NCI-H1694 (cell line): Measurements from ENCODE around the gene STARD13.
"Not testable (repeated sequence)": the region's sequence is repeated elsewhere in the genome, so short reads cannot be mapped to it uniquely, and the experiment has no call there.

Source experiments
- DNase-seq: peaks from one replicate; lab custom pipeline; 2025; lab: John Stamatoyannopoulos, UW

Gene STARD13

DNA sequence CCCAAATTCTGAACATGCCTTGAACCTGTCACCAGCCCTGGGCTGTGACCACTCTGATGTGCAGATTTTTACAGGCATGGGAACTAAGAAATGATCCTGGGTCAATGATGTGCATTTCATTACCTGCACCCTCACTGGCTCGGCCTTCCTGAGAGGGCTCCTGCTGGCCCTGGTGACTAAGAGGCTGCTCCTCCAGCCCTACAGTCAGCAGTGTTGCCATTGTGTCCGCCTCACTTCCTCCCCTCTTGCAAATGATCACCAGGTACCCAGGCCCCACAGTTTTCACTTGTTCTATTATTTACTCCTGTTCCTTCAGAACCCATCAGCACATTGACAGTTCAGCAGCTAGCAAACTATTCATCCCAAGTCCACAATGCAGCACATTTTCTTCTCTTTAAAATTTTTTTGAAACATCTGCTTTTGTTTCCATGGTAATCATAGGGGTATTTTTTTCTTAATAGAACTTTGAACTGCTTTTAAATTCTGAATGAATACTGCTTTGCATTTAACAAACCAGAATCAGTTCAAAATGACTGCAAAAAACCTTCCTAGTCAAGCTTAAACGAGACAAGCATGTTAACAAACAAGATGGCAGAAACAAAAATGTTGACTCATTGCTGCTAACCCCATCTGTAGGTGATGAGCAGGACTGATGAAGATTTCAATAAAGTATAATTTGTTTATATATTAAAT, 29.3 kb downstream of the STARD13 start:
- no peak for DNase-seq

DNA sequence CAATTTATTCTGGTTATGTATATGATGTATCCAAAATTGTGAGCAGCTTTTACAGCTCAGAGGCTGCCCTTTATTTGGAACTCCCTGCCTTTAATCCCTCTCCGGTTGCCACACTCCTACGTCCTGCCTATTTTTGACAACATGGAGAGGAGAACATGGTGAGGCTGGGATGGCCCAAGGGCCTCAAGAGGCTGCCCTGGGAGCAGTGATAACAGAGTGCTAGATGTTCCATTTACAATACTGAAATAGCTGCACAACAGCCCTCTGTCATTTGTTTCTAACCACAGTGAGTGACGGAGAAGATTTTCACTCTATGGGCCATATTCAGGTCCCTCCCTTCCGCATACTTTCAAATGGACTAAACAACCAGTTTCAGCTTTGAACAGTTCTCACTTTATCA, 33.4 kb downstream of the STARD13 start:
- DNase-seq, result no peak

DNA sequence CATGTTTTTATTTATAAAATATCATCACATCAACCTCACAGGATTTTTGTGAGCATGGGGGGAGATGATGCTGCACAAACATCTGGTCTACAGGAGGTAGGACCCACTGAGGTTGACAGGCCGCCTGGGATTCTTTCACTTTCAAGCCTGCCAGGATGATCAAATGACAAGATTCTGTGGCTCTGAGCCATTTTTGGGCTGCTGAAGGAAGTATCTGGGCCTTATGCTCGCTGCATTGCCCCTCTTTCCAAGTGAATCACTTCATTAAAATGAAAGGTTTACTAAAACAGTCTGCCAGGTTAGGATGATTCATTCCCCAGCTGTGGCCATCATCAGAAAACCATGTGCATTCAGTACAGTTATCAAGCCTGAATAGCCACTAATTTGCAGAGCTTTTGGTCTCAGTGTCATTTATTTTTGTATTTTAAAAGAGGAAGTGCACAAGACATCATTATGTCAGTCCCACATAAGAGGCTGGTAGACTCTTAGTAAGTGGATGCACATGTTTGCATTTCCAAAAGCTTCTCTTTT, 34.4 kb downstream of the STARD13 start:
- peak; percentile 94 for DNase-seq

DNA sequence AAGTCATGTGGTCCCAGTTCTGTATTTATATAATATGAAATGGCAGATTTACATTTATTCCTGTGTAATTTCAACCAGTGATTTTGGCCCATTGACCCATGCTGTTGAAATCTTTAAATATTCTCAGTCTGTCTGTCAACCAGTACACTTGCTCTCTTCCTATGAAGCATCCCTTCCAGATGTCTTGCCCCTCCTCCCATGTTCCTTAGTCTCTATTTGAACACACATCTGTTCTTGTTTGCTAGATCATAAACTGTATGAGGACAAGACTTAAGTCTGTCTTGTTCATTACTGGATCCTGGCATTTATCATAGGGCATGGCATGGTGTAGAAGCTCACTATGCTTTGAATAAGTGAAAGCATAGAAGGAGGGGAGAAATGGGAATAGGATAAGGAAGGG, 34.9 kb downstream of the STARD13 start:
- DNase-seq, result no peak

DNA sequence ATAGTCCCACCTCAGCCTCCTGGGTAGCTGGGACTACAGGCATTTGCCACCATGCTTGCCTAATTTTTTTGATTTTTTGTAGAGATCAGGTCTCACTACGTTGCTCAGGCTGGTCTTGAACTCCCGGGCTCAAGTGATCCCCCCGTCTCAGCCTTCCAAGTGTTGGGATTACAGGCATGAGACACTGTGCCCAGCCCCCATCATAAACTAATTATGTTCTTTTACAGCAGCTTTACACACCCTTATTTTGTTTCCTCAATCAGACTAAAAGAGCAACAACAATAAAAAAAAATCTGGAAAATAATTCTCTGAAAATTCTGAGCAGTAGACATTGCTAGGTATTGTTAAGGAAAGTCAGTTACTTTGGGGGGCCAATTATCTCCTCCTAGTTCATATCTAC, 35.7 kb downstream of the STARD13 start:
- DNase-seq, result no peak

DNA sequence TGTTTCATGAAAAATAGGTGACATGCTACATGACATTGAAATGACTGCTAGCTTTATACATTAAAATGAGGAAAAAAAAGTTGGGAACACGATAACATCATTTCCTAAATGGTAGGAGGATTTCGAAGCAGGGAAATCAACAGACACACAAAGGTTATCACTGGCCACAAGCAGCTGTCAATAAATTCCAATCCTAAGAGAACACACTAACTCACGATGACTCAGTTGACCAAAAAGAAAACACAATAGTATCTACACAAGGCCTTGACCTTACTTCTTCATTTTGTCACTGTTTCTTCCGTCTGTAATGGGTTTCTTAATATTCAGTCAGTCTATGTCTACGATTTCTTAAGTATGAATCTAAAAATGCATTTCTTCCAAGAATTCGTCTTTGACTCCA, 36.5 kb downstream of the STARD13 start:
- DNase-seq, result no peak

DNA sequence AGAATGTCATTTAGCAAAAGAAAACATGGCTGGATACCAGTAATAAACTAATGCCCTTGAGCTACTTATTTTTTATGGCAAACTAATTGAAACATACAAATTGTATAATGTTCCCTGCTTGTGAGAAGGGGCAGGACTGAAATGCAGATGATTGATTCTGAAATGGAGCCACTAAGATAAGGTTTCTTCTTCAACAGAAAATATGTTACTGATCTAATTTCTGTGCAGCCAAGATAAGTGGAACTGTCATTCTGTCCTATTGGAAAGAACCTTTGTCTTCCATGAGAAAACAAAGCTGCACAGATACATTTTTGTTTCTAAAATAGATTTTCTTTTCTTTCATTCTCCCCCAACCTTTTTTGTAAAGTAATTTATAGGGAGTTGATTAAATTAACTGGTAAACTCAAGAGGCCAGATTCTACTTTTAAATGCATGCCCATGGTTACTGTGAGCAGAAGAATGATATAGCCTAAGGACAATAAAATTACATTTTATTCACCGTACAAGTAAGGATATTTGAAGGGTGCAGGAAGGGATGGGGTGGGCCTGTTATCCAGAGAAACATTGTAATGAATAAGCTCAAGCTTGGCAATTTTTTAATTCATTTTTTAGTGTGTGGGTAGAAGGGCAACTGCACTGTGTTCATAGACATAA, 39.9 kb downstream of the STARD13 start:
- no peak for DNase-seq

DNA sequence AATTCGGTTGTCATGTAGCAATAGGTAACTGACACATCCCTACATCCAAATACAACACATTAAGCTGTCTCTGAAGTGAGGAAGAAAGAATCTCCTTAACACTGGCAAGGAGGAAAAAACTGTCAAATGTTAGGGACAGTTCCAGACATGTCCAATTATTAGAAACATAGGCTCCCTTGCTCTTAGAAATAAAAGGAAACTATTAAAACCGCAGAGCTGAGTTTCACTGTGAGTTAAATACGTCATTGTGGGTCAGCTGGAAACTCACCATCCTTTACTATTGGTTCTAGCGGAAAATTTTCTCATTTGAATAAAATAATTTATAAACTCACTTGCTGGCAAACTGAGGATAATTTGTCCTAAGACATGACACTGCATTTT, 40.7 kb downstream of the STARD13 start:
- no peak for DNase-seq

DNA sequence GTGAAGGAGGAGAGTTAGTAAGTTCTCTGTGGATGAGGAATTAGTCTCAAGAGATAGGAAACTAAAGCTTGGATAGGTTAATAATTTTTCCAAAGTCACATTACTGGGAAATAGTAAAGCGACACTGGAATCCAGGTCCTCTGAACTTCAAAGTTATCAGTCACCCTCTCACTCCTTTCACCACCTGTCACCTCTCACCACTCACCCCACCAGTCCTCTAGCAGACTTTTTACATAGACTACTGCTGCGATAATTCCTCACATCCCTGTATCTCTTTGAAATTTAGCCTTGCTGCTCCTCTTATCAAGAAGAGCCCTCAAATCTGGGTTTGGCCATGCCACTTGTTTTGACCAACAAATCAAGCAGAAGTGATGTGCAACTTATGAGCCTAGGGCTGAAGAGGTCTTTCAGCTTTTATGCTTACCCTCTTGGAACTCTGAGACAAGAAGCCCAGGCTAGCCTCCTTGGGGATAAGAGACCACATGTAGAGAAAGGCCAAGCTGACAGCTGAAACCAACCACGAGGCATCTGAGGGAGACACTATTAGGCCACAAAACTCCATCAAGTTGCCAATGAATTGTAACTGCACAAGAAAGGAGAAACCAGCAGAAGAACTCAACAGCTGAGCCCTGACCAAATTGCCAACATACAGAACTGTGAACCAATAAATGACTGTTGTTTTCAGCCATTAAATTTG, 41.2 kb downstream of the STARD13 start:
- no peak for DNase-seq

DNA sequence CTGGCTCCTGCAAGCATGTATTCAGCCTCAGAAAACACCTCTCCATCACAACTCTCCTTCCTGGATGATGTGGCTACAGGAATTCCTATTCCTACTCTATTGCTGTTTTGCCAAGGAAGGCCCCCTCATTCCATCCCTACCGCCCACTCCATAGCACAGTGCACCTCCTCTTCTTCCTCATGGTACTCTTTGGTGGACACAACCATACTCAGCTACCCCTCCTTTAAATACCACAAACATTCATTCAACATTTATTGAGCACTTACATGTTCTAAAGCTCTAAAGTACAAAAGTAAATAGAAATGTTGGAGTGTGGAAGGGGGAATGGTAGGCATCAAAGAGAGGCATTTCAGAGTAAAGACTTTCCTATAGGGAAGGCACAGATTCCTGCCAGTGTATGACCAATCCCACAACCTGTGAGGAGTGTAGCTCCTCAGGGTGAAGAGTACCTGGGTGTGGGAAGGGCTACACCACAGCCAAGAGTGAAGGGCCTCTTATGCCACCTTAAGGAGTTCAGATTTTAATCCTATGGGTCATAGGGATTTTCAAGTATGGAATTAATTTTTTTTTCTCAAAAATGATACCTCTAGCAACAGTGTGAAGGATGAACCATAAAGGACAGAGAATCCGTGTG, 42.5 kb downstream of the STARD13 start:
- DNase-seq, result no peak

DNA sequence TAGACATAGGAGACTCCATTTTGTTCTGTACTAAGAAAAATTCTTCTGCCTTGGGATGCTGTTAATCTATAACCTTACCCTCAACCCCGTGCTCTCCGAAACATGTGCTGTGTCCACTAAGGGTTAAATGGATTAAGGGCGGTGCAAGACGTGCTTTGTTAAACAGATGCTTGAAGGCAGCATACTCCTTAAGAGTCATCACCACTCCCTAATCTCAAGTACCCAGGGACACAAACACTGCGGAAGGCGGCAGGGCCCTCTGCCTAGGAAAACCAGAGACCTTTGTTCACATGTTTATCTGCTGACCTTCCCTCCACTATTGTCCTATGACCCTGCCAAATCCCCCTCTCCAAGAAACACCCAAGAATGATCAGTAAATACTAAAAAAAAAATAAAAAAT, 43.2 kb downstream of the STARD13 start:
- DNase-seq, result not testable (repeated sequence)

DNA sequence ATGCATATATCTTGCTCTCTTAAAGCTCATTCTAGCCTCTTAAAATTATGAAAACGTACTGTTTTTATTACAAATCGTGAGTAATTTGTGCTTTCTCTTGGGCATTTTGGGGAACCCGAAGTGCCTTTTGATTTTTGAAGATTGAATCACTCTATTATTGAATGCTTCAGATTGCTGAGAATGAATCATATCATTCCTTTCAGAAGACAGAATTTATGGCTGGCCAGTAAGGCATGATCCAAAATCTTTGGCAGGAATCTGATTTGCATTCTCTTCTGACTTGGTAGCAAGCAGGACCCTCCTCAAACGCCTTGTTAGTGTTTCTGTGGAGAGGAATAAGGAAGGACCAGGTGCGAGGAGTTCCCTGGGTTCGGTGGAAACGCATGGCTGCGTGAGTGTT, 49.5 kb downstream of the STARD13 start:
- DNase-seq, result no peak

DNA sequence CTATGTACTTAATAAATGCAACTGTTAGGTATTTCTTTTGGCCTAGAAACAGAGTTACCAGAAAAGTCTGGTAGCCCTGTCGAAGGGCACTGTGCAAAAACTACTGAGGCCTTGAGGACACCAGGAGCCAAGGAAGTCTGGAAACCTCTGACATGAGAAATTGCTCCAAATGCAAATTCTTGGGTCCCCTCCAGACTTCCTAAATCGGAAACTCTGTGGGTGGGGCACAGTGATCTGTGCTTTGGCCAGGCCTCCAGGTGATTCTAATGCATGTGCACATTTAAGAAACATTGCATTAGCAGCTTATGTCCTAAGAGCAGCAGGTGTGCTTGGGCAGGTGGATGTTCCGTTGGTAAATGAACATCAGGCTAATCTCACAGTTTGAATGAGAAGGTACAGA, 50.0 kb downstream of the STARD13 start:
- DNase-seq, result no peak

DNA sequence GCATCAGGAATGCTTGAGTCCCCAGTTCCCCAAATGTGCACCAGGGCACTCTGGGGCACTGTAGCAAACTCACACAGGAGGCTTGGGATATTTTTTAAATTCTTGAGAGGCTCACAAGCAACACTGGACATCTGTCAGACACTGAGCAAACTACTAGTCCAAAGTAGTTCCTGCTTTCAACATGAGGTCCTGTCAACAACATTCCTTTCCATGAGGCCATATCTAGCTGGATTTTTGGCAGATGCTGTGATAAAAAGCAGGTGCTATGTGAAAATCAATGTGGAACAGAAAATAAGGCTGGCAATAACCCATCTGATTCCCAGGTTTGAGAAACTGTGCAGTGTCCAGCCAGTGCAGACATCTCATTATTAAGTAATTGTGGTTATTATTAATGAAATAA, 50.5 kb downstream of the STARD13 start:
- no peak for DNase-seq

DNA sequence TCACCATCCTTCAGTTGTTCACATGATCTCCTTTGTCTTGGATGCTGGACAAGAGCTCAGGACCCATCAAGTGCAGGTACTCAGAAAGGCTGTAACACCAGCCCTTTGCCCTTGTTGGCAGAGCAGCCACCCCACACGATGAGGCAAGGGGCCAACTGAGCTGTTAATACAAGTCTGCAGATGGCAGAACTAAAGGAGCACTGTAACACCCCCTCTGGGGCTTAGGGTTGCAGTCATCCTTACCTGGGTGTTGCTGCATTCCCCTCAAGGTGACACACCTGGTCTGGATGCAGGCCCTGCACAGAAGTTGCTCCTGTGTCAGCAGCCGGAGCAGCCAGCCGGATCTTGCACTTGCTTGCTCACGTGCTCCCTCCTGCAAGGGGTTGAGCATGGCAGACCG, 52.0 kb downstream of the STARD13 start:
- DNase-seq, result no peak

DNA sequence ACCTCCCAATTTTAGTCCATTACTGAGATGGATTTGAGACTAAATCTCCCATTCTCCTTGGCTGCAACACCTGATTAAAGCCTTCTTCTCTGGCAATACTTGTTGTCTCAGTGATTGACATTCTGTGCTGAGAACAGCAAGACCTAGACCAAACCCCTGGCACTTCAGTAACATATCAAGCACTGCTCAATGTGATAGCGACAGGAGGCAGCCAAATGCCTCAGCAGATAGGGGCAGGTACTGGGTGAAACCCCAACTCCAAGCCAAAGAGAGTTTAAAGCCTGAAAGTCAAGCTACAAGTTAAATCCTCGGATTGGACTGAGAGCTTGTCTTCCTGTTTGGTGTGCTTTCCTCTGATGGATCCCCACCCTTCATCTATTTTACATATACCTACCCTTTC, 52.7 kb downstream of the STARD13 start:
- DNase-seq, result no peak

DNA sequence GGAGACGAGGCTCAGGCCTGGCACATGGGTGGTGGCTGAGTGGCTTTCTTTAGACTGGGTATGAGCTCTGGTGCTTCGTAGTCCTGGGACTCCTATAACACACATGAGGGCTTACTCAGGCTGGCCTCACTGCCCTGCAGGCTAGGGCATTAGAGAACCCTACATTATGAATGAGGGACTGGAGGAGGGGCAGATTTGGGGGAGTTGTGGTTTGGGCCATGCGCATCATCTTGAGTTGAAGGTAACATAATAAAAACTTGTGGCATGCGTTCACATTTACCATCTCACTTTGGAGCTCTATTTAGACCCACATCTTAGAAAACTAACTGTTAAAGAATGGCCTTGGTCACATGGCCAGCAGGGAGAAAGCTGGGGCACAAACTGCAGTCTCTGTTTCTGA, 54.2 kb downstream of the STARD13 start:
- no peak for DNase-seq

DNA sequence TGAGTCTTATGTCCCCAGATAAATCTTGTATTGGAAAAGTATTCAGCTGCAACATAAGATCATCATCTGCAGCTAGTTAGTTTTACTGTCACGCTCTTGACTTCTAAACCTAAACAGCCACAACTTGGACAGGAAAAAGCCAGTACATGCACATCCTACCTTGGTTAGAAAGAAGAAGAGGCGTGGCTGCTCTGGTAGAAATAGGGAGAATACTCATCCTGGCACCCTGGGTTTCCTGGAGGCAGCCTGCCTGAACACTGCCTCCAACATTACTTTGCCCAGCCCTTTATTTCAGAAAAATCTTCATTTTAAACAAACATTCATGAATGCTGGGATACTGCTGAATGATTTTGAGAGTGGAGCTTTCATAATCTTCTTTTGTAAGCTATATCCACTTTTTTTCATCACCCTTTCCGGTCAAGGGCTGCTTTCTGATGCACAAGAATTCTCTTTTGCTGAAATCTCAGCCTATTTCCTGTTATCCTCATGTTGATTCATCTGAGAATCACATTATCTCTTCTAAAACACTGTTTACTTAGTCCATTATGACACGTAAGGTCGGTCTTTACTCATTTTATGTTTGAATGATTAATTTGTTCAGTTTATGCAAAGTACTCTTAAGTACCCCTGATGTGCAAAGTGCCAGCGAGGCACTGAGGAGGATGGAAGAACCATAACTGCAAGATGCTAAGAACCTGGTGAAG, 55.2 kb downstream of the STARD13 start:
- no peak for DNase-seq

DNA sequence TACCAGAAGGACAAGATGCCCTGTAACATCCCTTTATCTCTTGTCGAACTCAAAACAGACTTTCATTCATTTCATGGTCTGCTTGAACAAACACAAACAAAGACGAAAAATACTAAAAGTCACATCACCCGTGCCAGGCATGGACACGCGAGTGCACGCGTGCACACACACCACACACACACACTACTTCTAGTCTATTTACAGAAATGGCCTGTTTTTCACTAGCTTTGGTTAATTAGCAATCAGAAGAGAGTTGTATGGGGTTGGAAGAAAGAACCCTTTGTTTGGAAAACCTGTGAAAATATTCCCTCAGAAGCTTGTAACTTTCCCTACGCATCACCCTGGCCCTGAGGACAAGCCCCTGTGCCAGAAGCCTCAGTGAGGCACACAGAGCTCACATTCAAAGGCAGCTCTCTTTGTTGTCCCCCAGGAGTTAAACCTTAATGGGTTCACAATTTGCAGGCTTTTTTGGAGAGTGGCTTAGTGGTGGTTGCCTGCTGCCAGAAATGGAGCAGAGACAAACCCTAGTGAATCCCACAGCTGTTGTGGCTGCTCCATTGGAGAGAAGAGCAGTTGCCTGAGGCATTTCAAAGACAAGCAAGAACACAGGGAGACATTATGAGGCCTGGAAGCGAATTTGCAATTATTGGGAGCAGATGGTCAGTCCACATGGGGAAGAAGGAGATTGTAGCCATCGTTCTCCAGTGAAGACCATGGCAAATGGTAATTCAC, 55.9 kb downstream of the STARD13 start:
- DNase-seq, result no peak

DNA sequence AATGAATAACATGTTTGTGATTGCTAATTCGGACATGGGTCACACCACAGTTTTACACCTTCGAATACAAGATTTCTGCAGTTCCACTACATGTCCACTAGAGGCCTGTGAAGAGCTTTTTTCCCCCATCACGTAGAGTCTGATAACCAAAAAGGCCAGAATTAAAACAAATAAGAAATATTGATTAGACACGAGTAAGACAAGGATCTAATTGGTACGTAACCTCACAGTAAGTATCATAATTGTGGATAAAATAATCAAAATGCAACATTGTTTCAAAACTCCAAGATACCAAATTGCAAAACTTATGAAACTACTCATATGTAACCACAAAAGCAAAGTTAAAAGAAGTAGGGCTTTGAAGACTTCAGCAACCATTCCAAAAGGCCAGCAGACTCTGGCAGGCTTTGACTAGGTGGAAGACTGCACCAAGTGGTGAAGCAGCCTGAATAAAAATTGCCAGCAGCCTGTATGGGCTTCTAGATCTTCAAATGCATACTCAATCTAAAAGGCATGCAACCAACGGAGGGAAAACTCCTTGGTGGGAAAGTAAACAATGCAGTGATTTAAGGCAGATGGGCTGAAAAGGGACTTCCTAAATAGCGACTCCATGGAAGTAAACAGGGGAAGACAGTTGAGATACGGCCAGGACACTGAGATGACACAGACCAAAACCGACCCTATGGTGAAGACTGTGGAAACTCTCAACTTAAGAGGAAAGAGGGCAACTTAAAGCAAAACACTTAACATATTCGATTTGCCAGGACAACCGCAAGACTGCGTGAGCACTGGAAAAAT, 56.7 kb downstream of the STARD13 start:
- DNase-seq, result peak; percentile 28
